Gastrocnemius medialis (tissue), 4 donors: ENCODE data around the gene SLC39A6. TPM values are rescaled to one million over a fixed set of nuclear protein-coding genes. Genes with fewer than 3 reads are reported as not detected.

Source experiments
- ATAC-seq, 2 donors: fragments of 150-250 bp; one replicate each; pipeline ENCODE4 v1.9.1; 2016
- DNase-seq, 2 donors: peaks; one replicate each; pipeline ENCODE4 v3.0.0-alpha.2; 2019
- H3K27ac ChIP-seq, 4 donors: fragments of 200-600 bp; sonication (generic); 1 replicate in 1 of 4; 2 replicates in 3 of 4; pipeline ENCODE4 v1.5.1; 2016 to 2018; ENCODE audit warnings: mild to moderate bottlenecking in 2 of 4, moderate library complexity in 1 of 4
- H3K27me3 ChIP-seq, 3 donors: fragments of 200-600 bp; sonication (generic) in 2 of 3; 1 replicate in 1 of 3; 2 replicates in 2 of 3; pipeline versions ENCODE4 v1.5.1 to v1.6.0; 2016 to 2019; ENCODE audit warnings: mild to moderate bottlenecking in 1 of 3, moderate library complexity in 1 of 3
- H3K36me3 ChIP-seq, 2 donors: fragments of 200-600 bp; sonication (generic) in 1 of 2; one replicate each; pipeline ENCODE4 v1.5.1; 2017 to 2018
- H3K4me1 ChIP-seq, 2 donors: fragments of 200-600 bp; sonication (generic) in 1 of 2; one replicate each; pipeline ENCODE4 v1.5.1; 2016 to 2017; ENCODE audit warnings: mild to moderate bottlenecking in 2 of 2
- H3K4me3 ChIP-seq, 4 donors: fragments of 200-600 bp; sonication (generic) in 3 of 4; 1 replicate in 1 of 4; 2 replicates in 3 of 4; pipeline ENCODE4 v1.5.1; 2016 to 2019; ENCODE audit warnings: mild to moderate bottlenecking in 2 of 4
- H3K9me3 ChIP-seq, 3 donors: fragments of 200-600 bp; sonication (generic) in 2 of 3; 1 replicate in 1 of 3; 2 replicates in 2 of 3; pipeline ENCODE4 v1.5.1; 2016 to 2019
- POLR2A ChIP-seq, 2 donors: fragments of 450-650 bp; IDR thresholded peaks; one replicate each; pipeline ENCODE4 v1.6.1; 2017; ENCODE audit warnings: antibody characterized with exemption in 2 of 2, mild to moderate bottlenecking in 2 of 2, moderate library complexity in 2 of 2
- in situ Hi-C, 4 donors: fragments of 200-750 bp; cut with MboI; loops; one replicate each; pipeline versions ENCODE4 v1.15.0 to v1.8.0; 2017; ENCODE audit warnings: low sequenced_read_pairs in 4 of 4
- intact Hi-C: fragments of 100-400 bp; cut with DNase I; formaldehyde crosslinking; loops from one replicate; pipeline ENCODE4 v1.15.1; 2023; ENCODE audit warnings: low total_unique reads
- total RNA-seq, 4 donors: library from RNA; depleted of rRNA; stranded (reverse); fragments of >200 nt; gene quantifications; one replicate each; pipeline versions ENCODE4 v1.1.0 to v1.2.3, GENCODE V29; 2016
- TF ChIP-seq, protein P1 (sequence below), 5 experiments: fragments of 450-650 bp in 3 of 5; fragments of 200-600 bp in 2 of 5; sonication (generic) in 2 of 5; IDR thresholded peaks in 4 of 5; conservative IDR thresholded peaks in 1 of 5; 1 replicate in 4 of 5; 2 replicates in 1 of 5; pipeline ENCODE4 v1.5.1; 2016 to 2019; ENCODE audit warnings: antibody characterized with exemption in 5 of 5, mild to moderate bottlenecking in 3 of 5, moderate library complexity in 3 of 5

The SLC39A6 gene
- total RNA-seq, 4 donors from 2014 or later = 16.7 to 24.7 (median 18.3) TPM

DNA sequence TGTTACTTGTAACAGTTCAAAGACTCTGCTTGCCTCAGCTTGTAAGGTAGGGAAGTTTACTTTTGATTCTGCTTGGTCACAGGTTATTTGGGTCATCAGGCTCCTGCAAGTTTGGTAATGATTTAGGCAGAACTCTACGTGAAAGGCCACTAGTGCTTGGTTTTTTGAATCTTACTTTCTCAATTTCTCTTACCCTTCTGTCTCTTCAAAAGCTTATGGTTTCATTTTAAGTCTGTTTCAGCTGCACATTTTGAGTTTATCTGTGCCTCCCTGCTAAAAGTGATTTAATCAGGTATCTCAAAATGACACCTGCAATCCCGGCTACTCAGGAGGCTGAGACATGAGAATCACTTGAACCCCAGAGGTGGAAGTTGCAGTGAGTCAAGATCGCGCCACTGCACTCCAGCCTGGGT, 31.8 kb upstream of the SLC39A6 start:
- Histone ChIP-seq H3K4me3 (no peak overlapping the region), H3K9me3 (no peaks in the 10 kb centered on the region), H3K27me3 (no peaks in the 10 kb centered on the region), H3K4me1 (no peaks in the 10 kb centered on the region), H3K27ac (no peak overlapping the region), H3K36me3 (peaks cover 5 to 93% of the 10 kb centered on the region in 2 donors)
- ATAC-seq (no peak), DNase-seq (no peak)
- in situ Hi-C loops = no loop called here
- TF ChIP-seq, protein P1, sequence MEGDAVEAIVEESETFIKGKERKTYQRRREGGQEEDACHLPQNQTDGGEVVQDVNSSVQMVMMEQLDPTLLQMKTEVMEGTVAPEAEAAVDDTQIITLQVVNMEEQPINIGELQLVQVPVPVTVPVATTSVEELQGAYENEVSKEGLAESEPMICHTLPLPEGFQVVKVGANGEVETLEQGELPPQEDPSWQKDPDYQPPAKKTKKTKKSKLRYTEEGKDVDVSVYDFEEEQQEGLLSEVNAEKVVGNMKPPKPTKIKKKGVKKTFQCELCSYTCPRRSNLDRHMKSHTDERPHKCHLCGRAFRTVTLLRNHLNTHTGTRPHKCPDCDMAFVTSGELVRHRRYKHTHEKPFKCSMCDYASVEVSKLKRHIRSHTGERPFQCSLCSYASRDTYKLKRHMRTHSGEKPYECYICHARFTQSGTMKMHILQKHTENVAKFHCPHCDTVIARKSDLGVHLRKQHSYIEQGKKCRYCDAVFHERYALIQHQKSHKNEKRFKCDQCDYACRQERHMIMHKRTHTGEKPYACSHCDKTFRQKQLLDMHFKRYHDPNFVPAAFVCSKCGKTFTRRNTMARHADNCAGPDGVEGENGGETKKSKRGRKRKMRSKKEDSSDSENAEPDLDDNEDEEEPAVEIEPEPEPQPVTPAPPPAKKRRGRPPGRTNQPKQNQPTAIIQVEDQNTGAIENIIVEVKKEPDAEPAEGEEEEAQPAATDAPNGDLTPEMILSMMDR (IDR thresholded peaks at IDR 0.05 in 4 of 5, conservative IDR thresholded peaks at IDR 0.05 in 1 of 5) = no peak
- no peak for TF ChIP-seq POLR2A (IDR thresholded peaks at IDR 0.05)
- intact Hi-C loops = no loop called here

DNA sequence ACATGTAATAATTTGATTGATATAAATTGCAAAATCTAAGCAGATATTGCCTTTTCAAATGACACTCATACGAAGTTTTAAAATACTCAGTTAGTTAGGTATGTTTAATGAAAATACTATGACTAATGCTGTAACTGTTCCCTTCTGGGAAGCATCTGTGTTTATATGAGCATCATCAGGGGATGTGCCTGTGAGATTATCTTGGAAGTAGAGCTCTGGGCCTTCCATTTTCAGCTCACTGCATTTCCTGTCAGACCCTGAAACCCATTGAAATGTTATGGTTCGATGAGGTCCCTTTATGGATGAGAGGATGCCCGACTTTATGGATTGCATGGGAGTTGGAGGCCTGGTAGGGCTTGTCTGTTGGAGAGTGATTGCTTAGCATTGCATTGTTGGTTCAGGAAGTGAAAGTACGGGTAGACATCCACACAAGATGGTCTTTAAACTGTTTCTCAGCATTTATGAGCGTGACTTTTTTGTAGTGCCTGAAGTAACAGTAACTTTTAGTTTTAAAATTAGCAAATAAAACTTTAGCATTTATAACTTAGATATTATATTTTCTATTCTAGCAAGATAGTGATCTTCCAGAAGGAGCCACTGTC, 29.2 kb upstream of the SLC39A6 start:
- intact Hi-C loops = no loop called here
- in situ Hi-C loops = no loop called here
- Histone ChIP-seq H3K4me1 (no peaks in the 10 kb centered on the region), H3K4me3 (no peak overlapping the region), H3K9me3 (no peaks in the 10 kb centered on the region), H3K27ac (no peak overlapping the region), H3K27me3 (no peaks in the 10 kb centered on the region), H3K36me3 (peaks cover 6 to 83% of the 10 kb centered on the region in 2 donors)
- ATAC-seq (no peak), DNase-seq (no peak)
- TF ChIP-seq POLR2A (IDR thresholded peaks at IDR 0.05) = no peak
- TF ChIP-seq, protein P1 (IDR thresholded peaks at IDR 0.05 in 4 of 5, conservative IDR thresholded peaks at IDR 0.05 in 1 of 5) = no peak

DNA sequence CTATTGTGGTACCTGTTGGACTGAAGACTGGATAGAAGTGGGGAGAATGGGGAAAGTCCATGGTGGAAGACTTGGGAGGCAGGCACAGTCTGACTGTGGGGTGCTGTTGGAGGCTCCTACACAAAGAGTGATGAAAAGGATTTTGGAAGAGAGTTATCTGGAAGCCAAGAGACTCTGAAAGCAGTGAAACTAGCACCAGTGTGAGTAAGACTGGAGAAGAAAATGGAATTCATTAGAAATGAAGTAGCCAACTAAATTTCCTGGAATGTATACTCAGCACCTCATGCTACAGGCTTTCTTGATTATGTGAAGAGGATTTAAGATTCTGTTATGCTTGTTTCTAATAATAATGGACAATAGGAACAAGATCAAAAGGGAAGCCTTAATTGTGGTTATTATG, 28.3 kb upstream of the SLC39A6 start:
- DNase-seq (no peak), ATAC-seq (no peak)
- no peaks in the 10 kb centered on the region for H3K4me1 ChIP-seq
- H3K9me3 ChIP-seq = no peaks in the 10 kb centered on the region
- peaks cover 6 to 82% of the 10 kb centered on the region in 2 donors for H3K36me3 ChIP-seq
- H3K27me3 ChIP-seq = no peaks in the 10 kb centered on the region
- H3K27ac ChIP-seq = no peak overlapping the region
- TF ChIP-seq, protein P1 (IDR thresholded peaks at IDR 0.05 in 4 of 5, conservative IDR thresholded peaks at IDR 0.05 in 1 of 5) = no peak
- no peak for TF ChIP-seq POLR2A (IDR thresholded peaks at IDR 0.05)
- intact Hi-C loops (no loop called here), in situ Hi-C loops (no loop called here)
- no peak overlapping the region for H3K4me3 ChIP-seq

DNA sequence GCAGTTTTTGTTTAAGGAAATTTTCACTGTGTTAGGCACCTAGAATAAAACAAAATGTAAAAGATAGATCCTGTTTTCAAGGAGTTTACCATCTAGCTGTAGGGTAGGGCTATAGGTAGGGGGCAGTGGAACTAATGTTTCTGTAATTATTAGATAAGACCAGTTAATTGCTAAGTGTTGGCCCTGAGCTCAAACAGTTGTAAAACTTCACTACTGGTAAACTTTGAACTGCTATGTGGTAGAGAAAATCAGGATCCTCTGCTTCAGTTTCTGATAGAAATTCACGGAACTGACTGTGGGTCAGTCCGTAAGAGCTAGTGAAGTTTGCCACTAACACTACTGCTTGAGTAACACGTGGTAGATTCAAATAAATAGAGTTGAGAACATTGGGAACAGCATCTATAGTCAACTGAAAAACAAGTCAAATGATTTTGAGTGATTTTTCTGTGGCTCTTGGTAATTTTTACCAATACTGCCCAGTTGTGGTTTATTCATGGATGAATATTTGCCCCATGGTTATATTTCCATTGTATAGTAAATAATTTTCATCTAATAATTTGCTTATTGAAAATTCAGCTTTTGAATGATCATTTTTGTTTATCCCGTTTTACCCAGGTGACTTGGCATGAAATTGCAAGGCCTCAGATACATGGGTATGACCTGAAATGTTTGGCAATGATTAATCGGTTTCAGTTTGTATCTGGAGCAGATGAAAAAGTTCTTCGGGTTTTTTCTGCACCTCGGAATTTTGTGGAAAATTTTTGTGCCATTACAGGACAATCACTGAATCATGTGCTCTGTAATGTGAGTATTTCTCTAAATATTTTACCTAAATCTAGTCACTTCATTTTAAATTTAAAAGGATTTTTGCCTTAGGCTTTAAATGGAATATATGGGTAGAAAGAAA, 27.0 kb upstream of the SLC39A6 start:
- DNase-seq (no peak), ATAC-seq (no peak)
- in situ Hi-C loops (no loop called here), intact Hi-C loops (no loop called here)
- Histone ChIP-seq H3K4me1 (no peaks in the 10 kb centered on the region), H3K27me3 (no peaks in the 10 kb centered on the region), H3K4me3 (no peak overlapping the region), H3K9me3 (no peaks in the 10 kb centered on the region), H3K36me3 (peaks cover 6 to 76% of the 10 kb centered on the region in 2 donors), H3K27ac (no peak overlapping the region)
- no peak for TF ChIP-seq POLR2A (IDR thresholded peaks at IDR 0.05)
- TF ChIP-seq, protein P1 (IDR thresholded peaks at IDR 0.05 in 4 of 5, conservative IDR thresholded peaks at IDR 0.05 in 1 of 5) = no peak
